ENCODE measurements around the gene TRPM3.

DNA sequence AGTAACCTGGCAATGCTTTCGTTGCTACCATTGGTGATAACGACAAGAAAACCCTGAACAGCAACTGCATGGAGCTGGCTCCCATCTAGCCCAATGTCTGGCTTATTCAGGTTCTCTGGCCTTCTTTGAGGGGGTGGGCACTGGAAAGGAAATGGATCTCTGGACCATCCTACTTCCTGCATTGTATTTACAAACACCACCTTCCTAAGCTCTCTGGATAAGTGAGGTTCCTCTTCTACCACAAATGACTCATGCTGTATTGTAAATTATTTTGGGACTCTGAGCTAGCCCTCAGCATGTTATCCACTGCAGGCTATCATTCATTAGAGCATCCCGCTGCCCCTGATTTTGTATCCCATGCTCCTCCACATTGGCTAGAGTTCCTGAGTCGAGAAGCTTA is 570.0 kb downstream of the TRPM3 start:
- TF ChIP-seq EZH2 (IDR thresholded peaks at IDR 0.05; ENCODE audit: low read depth, low read length, severe bottlenecking) (no peak), ZNF274 (IDR thresholded peaks at IDR 0.05; ENCODE audit: borderline replicate concordance, extremely low read depth, low read length) (no peak), TBP (IDR thresholded peaks at IDR 0.05; ENCODE audit: low read depth, low read length) (no peak), NANOG (IDR thresholded peaks at IDR 0.05; ENCODE audit: insufficient read depth, low read depth, low read length, poor library complexity, severe bottlenecking) (no peak)
- TF ChIP-seq, protein P1, sequence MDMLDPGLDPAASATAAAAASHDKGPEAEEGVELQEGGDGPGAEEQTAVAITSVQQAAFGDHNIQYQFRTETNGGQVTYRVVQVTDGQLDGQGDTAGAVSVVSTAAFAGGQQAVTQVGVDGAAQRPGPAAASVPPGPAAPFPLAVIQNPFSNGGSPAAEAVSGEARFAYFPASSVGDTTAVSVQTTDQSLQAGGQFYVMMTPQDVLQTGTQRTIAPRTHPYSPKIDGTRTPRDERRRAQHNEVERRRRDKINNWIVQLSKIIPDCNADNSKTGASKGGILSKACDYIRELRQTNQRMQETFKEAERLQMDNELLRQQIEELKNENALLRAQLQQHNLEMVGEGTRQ (IDR thresholded peaks at IDR 0.05; ENCODE audit: low read length) = no peak

Measured in H1 (cell line).